Large intestine (tissue), 3 donors: ENCODE results near the gene FCRLA. TPM values are rescaled to one million over a fixed set of nuclear protein-coding genes. Genes with fewer than 3 reads are reported as not detected.
A peak's percentile ranks its signal among the peaks of the same experiment; 100 is the strongest.

Experiments used
- DNase-seq, 2 donors: peaks; one replicate each; pipeline versions ENCODE4 v3.0.0 to v3.0.0-alpha.2; 2013
- H3K27ac ChIP-seq: one replicate; pipeline ENCODE4 v1.5.1; 2013; ENCODE audit warnings: low read length
- H3K27me3 ChIP-seq: 2 replicates; pipeline ENCODE4 v1.6.1; 2013; ENCODE audit warnings: low read length; ENCODE audit not compliant: control insufficient read depth, insufficient read depth
- H3K36me3 ChIP-seq: 2 replicates; pipeline ENCODE4 v1.6.1; 2013; ENCODE audit warnings: low read length; ENCODE audit not compliant: control insufficient read depth, insufficient read depth
- H3K4me1 ChIP-seq: one replicate; pipeline ENCODE4 v1.6.1; 2013; ENCODE audit warnings: low read length; ENCODE audit not compliant: control insufficient read depth, insufficient read depth
- H3K4me3 ChIP-seq: one replicate; pipeline ENCODE4 v1.5.1; 2013; ENCODE audit warnings: low read length
- H3K9me3 ChIP-seq: one replicate; pipeline ENCODE4 v1.6.1; 2013; ENCODE audit warnings: mild to moderate bottlenecking, low read depth, low read length, moderate library complexity; ENCODE audit not compliant: control insufficient read depth
- WGBS: methylation state at CpG from one replicate; pipeline ENCODE4 v1.1.5; 2013; ENCODE audit warnings: low lambda C conversion rate; ENCODE audit not compliant: insufficient coverage; 5-methylcytosine and 5-hydroxymethylcytosine counted together
- polyA plus RNA-seq: library from polyadenylated mRNA; unstranded; fragments of 120-200 nt; gene quantifications from one replicate; pipeline ENCODE4 v1.2.1, GENCODE V29; 2013

The FCRLA gene
- polyA plus RNA-seq, 1 donor: 0.12 TPM

DNA sequence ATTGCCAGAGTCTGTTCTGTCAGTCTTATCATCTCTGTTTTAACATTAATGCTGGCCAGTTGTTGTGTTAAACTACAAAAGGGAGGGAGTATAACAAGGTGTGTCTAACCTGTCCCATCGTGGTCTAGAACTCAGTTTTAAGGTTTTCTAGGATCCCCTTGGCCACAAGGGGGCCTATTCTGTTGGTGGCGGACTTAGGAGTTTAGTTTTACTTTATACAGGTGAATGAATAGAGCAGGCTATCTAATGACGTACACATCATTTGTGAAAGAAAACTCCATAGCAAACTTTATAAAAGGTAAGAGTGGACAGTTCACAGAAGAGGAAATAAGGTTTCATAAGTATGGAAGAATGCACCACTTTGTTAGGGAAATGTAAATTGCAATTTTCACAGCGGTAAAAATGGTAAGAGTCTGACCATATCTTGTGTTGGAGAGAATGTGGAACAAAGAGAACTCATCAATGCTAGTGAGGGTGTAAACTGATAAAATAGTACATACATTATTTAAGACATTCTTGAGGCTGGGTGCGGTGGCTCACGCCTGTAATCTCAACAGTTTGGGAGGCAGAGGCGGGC, 56.6 kb downstream of the FCRLA start:
- Histone ChIP-seq H3K27me3 (no peaks in the 10 kb centered on the region), H3K9me3 (no peaks in the 10 kb centered on the region), H3K4me3 (no peak overlapping the region), H3K4me1 (peaks cover 3% of the 10 kb centered on the region), H3K27ac (no peak overlapping the region), H3K36me3 (peaks cover 5% of the 10 kb centered on the region)
- peak in 1 of 2 donors; percentile 23 for DNase-seq
- WGBS: 60% methylated on average over 2 of the region's 7 CpGs

Other genes starting within 250 kb of the FCRLA start
- 3.0 TPM for gene FCGR2A, start 201.8 kb upstream of the FCRLA start, polyA plus RNA-seq
- 0.46 TPM for gene HSPA6, start 182.7 kb upstream of the FCRLA start, polyA plus RNA-seq
- 3.1 TPM for gene FCGR3A, start 157.4 kb upstream of the FCRLA start, polyA plus RNA-seq
- gene FCGR3B, start 76.1 kb upstream of the FCRLA start, polyA plus RNA-seq: 0.04 TPM
- gene FCGR2B, start 44.1 kb upstream of the FCRLA start, polyA plus RNA-seq: 0.06 TPM
- gene FCRLB, start 14.3 kb downstream of the FCRLA start, polyA plus RNA-seq: 0.60 TPM
- 33.8 TPM for gene DUSP12, start 42.6 kb downstream of the FCRLA start, polyA plus RNA-seq
- 19.6 TPM for gene ATF6, start 59.1 kb downstream of the FCRLA start, polyA plus RNA-seq